ENCODE measurements around the gene ZSCAN5A.
A peak's percentile ranks its signal among the peaks of the same experiment; 100 is the strongest.
"Not testable (repeated sequence)": the region's sequence is repeated elsewhere in the genome, so short reads cannot be mapped to it uniquely, and the experiment has no call there.

The ZSCAN5A gene

DNA sequence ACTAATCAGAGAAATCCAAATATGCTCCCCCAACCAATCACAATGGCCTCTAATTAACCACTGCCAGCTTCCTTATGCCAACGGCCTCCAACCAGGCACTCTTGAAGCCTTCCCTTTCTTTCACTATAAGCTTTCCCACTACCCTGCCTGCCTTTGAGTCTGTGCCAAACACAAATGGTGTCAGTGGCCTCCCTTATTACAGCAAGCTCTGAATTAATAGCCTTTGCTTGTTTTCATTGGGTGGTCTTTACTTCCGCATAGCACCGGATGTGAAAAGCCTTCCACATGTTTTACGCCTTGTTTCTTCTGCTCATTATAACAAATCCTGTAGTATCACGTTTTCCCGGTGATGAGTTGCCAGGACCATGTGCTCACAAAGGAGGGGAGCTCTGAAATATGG, 43.5 kb downstream of the ZSCAN5A start:
- no peak for DNase-seq (ENCODE audit: low spot score)

GRCh38 chr19:56270676-56271075, 44.0 kb downstream of the ZSCAN5A start:
- DNase-seq (ENCODE audit: low spot score) = no peak

DNA sequence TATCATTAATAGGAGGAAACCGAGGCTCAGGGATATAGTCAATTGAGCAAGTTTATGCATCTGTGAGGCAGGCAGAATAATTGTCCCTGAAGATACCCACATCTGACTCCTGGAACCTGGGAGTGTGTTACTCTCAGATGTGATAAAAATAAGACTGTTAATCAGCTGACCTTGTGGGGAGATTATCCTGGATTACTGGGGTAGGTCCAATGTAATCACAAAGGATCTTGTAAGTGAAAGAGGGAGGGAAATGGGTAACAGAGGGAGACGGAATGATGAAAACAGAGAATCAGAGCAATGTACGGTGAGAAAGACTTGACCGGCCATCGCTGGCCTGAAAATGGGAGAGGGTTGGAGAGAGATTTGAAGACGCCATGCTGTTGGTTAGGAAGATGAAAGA, 45.3 kb downstream of the ZSCAN5A start:
- no peak for DNase-seq (ENCODE audit: low spot score)

DNA sequence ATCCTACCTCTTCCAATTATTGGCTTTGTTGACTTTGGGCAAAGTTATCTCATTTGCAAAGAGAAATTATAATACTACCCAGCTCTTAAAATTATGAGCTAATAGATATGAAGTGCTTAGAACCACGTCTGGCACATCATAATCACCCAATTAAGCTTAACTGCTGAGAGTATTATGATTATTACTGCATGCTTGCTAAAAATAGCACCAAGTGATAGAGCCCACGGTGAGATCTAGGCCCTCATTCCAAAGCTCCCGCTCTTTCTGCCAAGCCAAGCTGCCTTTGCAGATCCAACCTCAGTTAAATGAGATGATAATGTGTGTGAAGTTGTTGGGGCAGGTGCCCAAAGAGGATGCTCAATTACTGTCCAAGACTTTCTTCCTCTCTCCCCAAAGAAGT, 48.6 kb downstream of the ZSCAN5A start:
- no peak for DNase-seq (ENCODE audit: low spot score)

- DNase-seq (ENCODE audit: low spot score) = no peak
Measured at GRCh38 chr19:56263319-56263718, 51.3 kb downstream of the ZSCAN5A start.

DNA sequence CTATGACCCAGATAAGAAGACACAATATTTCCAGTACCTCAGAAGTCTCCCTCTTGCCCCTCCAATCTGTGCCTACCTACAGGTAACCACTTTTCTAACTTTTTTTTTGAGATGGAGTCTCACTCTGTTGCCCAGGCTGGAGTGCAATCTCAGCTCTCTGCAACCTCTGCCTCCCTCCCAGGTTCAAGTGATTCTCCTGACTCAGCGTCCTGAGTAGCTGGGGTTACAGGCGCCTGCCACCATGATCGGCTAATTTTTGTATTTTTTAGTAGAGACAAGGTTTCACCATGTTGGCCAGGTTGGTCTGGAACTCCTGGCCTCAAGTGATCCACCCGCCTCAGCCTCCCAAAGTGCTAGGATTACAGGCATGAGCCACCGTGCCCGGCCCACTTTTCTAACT, 52.7 kb downstream of the ZSCAN5A start:
- not testable (repeated sequence) for DNase-seq (ENCODE audit: low spot score)

- DNase-seq (ENCODE audit: low spot score) = peak; percentile 24
Measured at GRCh38 chr19:56261145-56261544, 53.5 kb downstream of the ZSCAN5A start.

DNA sequence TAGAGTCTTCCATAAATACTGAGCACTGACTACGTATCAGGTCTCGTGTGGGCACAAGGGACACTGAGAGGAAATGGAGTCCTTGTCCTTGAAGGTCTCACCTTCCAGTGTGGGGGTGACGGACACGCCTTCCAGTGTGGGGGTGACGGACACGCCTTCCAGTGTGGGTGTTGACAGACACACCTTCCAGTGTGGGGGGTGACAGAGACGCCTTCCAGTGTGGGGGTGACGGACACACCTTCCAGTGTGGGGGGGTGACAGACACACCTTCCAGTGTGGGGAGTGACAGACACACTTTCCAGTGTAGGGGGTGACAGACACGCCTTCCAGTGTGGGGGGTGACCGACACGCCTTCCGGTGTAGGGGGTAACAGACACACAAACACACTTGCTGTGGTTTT, 56.4 kb downstream of the ZSCAN5A start:
- DNase-seq (ENCODE audit: low spot score) = no peak

DNA sequence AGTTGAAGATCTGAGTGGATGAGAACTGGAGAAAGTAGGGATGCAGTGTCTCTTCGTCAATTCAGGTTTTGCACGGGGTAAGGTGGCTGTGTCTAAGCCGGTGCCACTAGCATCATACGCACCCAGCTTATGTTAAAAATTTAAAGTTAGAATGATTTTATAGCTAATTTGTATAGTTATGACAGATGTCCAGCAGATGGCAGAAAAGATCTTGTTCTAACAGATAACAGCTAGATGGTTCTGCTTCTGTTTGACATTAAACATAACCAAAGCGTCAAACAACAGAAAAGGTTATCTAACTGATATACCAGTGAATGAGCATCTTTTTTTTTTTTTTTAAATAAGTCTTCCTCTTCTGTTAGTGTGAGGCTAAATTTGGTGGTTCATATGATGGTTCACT, 60.9 kb downstream of the ZSCAN5A start:
- peak; percentile 68 for DNase-seq (ENCODE audit: low spot score)

DNA sequence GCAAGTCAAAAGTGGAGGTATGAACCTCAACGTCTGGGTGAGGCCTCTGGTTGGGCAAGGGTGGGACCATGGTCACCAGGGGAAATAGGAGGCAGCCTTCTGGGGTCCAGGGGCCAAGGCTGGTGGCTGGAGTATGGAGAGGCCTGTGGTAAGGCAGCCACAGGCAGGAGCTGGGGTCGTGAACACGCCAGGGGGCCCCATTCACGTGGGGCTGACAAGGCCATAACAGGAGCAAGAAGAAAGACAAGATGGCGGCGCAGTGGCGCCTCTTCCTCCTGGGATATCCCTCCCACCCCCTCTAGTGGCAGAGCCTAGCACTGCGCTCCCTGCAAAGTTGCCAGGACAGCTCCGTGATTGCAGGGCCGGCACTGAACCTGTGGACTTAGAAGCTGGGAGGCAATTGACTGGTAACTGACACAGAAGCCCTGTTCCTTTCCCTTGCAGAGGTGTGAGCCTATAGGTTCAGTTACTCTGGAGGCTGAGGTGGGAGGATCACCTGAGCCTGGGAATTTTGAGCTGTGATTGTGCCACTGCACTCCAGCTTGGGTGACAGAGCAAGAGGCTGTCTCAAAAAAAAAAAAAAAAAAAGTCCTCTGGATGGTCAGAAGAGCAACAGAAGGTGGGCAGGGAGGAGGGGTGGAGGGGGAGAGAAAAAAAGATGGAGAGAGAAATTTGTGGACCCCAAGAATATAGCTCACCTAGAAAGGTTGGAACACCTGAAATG, 61.8 kb downstream of the ZSCAN5A start:
- peak; percentile 86 for DNase-seq (ENCODE audit: low spot score)

GRCh38 chr19:56248736-56249338, 65.8 kb downstream of the ZSCAN5A start:
- DNase-seq (ENCODE audit: low spot score) = not testable (repeated sequence)

DNA sequence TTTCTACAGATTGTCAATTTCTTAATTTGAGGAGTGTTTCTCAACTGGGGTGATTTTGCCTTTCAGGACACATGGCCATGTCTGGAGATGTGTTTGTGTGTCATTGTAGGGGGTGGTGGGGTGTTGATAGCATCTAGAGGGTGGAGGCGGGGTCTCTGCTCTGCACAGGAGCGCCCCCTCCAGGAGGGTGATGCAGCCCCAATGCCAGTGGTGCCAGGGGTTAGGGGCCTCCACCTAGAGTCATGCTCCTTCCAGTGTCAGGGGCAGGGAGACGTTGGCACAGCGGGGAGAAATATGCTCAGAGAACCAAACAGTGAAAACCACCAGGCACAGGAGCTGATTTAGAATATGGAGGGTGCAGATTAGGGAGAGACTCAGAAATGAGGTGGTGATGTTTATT, 68.9 kb downstream of the ZSCAN5A start:
- DNase-seq (ENCODE audit: low spot score) = not testable (repeated sequence)

DNA sequence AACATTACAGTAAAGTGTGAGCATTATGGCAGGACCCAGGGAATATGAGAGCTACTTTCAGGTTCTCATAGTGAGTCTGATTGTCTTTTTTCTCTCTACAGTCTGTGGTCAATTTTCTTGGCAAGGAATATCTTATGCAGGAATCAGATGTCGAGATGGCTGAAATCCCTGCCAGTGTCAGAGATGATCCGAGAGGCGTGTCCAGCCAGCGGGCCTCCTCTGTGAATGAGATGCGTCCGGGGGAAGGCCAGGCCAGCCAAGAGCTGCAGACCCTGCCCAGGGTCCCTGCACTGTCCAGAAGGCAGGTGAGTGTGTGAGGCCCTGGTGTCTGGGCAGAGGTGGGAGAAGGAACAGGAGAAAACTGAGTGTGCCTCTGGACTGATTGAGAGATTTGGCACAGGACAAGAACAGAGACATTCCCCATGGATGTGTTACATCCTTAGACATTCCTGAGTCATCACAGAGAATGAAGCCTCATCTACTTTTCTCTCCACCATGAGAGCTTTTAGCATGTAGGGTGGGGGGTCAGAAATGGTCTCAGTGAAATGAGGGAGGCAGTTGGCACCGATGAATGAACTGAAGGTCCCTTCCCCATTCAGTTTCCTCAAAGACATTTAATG, 69.4 kb downstream of the ZSCAN5A start:
- peak; percentile 20 for DNase-seq (ENCODE audit: low spot score)

DNA sequence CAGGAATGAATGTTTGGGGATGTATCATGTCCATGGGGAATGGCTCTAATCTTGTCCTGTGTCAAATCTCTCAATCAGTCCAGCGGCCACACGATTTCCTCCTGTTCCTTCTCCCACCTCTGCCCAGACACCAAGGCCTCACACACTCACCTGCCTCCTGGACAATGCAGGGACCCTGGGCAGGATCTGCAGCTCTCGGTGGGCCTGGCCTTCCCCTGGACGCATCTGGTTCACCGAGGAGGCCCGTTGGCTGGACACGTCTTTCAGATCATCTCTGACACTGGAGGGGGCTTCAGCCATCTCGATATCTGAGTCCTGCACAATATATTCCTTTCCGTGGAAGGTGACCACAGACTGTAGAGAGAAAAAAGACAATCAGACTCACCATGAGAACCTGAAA, 91.2 kb downstream of the ZSCAN5A start:
- DNase-seq (ENCODE audit: low spot score) = no peak

DNA sequence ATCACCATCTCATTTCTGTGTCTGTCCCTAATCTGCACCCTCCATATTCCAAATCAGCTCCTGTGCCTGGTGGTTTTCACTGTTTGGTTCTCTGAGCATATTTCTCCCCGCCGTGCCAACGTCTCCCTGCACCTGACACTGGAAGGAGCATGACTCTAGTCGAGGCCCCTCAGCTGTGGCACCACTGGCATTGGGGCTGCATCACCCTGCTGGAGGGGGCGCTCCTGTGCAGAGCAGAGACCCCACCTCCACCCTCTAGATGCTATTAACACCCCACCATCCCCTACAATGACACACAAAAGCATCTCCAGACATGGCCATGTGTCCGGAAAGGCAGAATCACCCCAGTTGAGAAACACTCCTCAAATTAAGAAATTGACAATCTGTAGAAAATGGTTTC, 91.7 kb downstream of the ZSCAN5A start:
- DNase-seq (ENCODE audit: low spot score) = no peak

DNA sequence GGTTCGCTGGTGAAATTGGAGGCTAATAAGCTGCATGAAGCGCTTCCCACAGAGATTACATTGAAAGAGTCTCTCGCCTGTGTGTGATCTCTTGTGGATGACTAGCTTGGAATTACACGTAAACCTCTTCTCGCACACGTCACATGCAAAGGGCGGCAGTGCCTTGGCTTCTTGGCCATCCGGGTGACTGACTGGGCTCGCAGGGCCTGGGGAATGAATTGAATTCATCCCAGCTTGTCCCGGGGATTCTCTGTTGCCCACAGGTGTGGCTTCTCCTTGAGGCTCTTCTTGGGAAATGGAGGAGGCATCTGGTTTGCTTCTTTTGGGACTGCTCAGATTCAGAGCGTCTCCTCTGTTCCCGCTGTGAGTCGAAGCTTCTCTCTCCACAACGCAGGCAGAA, 92.8 kb downstream of the ZSCAN5A start:
- DNase-seq (ENCODE audit: low spot score) = no peak

DNA sequence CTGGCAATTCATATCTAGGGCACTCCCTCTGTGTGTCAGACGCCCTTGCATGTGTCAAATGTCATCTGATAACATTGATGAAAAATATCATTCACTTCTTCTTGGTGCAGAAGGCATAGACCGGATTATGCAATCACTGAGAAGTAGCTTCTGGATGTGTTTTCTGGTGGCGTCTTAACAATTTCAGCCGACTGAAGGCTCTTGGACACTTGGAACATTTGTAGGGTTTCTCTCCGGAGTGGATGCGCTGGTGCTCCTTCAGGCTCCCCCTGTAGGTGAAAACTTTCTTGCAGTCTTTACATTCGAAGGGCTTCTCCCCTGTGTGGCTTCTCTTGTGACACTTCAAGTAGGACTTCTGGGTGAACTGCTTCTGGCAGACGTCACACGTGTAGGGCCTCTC, 93.2 kb downstream of the ZSCAN5A start:
- peak; percentile 3 for DNase-seq (ENCODE audit: low spot score)

GRCh38 chr19:56218961-56219360, 95.7 kb downstream of the ZSCAN5A start:
- DNase-seq (ENCODE audit: low spot score) = peak; percentile 71

DNA sequence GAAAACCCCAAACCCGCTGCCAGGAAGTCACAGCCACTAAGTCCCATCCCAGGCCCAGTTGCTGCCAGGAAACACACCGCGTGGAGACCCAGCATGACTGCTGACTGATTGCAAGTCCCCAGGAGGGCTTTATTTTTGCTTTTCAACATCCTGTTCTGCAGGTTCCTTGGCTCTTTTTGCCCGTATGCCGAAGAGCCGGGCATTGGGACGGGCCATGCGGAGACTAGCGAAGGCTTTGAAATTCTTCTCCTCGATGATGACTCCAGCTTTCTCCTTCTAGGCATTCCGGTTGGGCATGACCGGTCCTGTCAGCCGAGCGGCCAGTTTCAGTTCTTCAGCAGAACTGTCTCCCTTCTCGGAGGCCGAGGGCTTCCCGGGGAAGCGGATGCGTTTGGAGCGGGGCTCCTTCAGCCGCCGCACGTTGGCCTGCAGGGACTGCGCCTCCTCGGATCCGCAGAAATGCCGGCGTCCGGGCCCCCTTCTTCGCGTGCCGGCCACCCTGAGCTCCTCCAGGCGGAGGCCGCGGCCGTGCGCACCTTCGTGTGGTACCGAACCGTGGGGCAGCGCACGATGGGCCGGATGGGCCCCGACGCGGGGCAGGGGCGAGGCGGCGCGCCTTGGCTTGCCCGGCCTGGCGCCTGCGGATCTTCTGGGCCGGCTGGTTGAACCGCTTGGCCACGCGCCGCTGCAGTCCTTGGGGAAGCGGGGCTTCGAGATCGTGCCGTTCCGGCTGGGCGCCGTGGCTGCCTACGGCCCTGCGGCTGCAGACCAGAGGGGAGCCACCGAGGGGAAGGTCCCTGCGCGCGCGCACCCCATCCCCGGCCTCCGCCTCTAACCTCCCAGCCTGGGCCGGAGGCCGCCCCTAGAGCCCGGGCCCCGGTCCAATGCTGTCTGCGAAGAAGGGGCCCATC, 97.3 kb downstream of the ZSCAN5A start:
- DNase-seq (ENCODE audit: low spot score) = no peak

- DNase-seq (ENCODE audit: low spot score) = no peak
Measured at GRCh38 chr19:56211718-56212117, 102.9 kb downstream of the ZSCAN5A start.

DNA sequence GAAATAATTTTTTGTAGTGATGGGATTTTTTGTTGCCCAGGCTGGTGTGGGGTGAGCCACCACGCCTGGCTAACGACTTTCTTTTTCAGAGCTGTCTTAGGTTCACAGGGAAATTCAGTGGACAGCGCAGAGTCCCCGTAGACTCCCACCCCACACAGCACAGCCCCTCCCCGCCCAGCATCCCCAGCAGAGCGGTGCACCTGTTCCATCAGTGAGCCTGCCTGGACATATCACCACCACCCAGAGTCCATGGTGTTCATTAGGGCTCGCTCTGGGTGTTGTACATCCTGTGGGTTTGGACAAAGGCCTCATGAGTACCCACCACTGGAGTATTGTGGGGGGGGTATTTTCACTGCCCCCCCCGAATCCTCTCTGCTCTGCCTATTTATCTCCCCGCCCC, 104.6 kb downstream of the ZSCAN5A start:
- DNase-seq (ENCODE audit: low spot score) = not testable (repeated sequence)

GRCh38 chr19:56209091-56209490, 105.5 kb downstream of the ZSCAN5A start:
- DNase-seq (ENCODE audit: low spot score) = no peak
